H1 (cell line): ENCODE results near the gene FADS2. TPM values are rescaled to one million over a fixed set of nuclear protein-coding genes. Genes with fewer than 3 reads are reported as not detected.

ENCODE experiments used
- CTCF ChIA-PET: fragments of 300-600 bp; sonication (Branson Sonifier 250); formaldehyde crosslinking; loops from one replicate; lab custom pipeline; 2021; ENCODE audit not compliant: partially characterized antibody; lab: Charles Lee
- POLR2A ChIA-PET: fragments of 300-600 bp; sonication (Branson Sonifier 250); formaldehyde crosslinking; loops from one replicate; lab custom pipeline; 2021; ENCODE audit warnings: inconsistent platforms; ENCODE audit not compliant: partially characterized antibody; lab: Charles Lee
- DNase-seq, 2 experiments: peaks; one replicate each; pipeline versions ENCODE4 v3.0.0 to v3.0.0-alpha.2; 2010 to 2022; ENCODE audit warnings: low spot score in 2 of 2, low read depth in 1 of 2, mixed read lengths in 1 of 2
- FAIRE-seq: peaks from 2 replicates; lab custom pipeline; 2011; peaks lifted over from hg19 to GRCh38; lab: Jason Lieb, UNC
- H2AFZ ChIP-seq: 2 replicates; pipeline ENCODE4 v1.8.1; 2012; ENCODE audit warnings: low read length, inconsistent platforms
- H2AK5ac ChIP-seq: 2 replicates; pipeline ENCODE4 v1.6.1; 2013; ENCODE audit warnings: low read depth, low read length
- H2BK120ac ChIP-seq: replicated peaks from 2 replicates; pipeline ENCODE3; 2013; ENCODE audit warnings: low read depth, low read length, inconsistent platforms
- H2BK12ac ChIP-seq: 2 replicates; pipeline ENCODE4 v1.6.1; 2013; ENCODE audit warnings: low read depth, low read length
- H2BK15ac ChIP-seq: 2 replicates; pipeline ENCODE4 v1.6.1; 2013; ENCODE audit warnings: low read length
- H2BK20ac ChIP-seq: 2 replicates; pipeline ENCODE4 v1.6.1; 2013; ENCODE audit warnings: low read length
- H2BK5ac ChIP-seq: 2 replicates; pipeline ENCODE4 v1.6.1; 2013; ENCODE audit warnings: low read depth, low read length
- H3K14ac ChIP-seq: 2 replicates; pipeline ENCODE4 v1.6.1; 2013; ENCODE audit warnings: inconsistent platforms; ENCODE audit not compliant: insufficient read length
- H3K18ac ChIP-seq: 2 replicates; pipeline ENCODE4 v1.6.1; 2013; ENCODE audit warnings: low read length; ENCODE audit errors: extremely low read depth
- H3K23ac ChIP-seq: 2 replicates; pipeline ENCODE4 v1.6.1; 2013; ENCODE audit warnings: inconsistent platforms; ENCODE audit not compliant: insufficient read length
- H3K23me2 ChIP-seq: 2 replicates; pipeline ENCODE4 v1.6.1; 2013; ENCODE audit warnings: low read depth, low read length
- H3K27ac ChIP-seq: 2 replicates; pipeline ENCODE4 v1.6.1; 2011; ENCODE audit warnings: low read depth, low read length, inconsistent platforms
- H3K27me3 ChIP-seq, 4 experiments: replicated peaks in 1 of 4; 1 replicate in 1 of 4; 2 replicates in 3 of 4; pipeline versions ENCODE4 v1.6.1 to v1.8.1; 2011 to 2013; ENCODE audit warnings: low read length in 3 of 4, mild to moderate bottlenecking in 3 of 4, inconsistent platforms in 2 of 4, mixed read lengths in 2 of 4, moderate library complexity in 1 of 4; ENCODE audit not compliant: control insufficient read depth in 3 of 4, insufficient read depth in 3 of 4; ENCODE audit errors: extremely low read depth in 1 of 4
- H3K36me3 ChIP-seq, 4 experiments: 2 replicates each; pipeline versions ENCODE4 v1.6.1 to v1.8.1; 2011 to 2013; ENCODE audit warnings: mild to moderate bottlenecking in 4 of 4, low read length in 3 of 4, moderate library complexity in 2 of 4, control low read depth in 1 of 4, inconsistent platforms in 1 of 4; ENCODE audit not compliant: insufficient read depth in 4 of 4, control insufficient read depth in 2 of 4
- H3K4ac ChIP-seq: replicated peaks from 2 replicates; pipeline ENCODE3; 2013; ENCODE audit warnings: low read length, low read depth, mixed read lengths, inconsistent platforms; ENCODE audit not compliant: insufficient read length
- H3K4me1 ChIP-seq, 4 experiments: replicated peaks in 1 of 4; 1 replicate in 1 of 4; 2 replicates in 3 of 4; pipeline versions ENCODE4 v1.6.1 to v1.8.1; 2011 to 2013; ENCODE audit warnings: low read length in 3 of 4, inconsistent platforms in 2 of 4, mixed read lengths in 1 of 4; ENCODE audit not compliant: insufficient read depth in 4 of 4, control insufficient read depth in 3 of 4
- H3K4me2 ChIP-seq, 2 experiments: 2 replicates each; pipeline versions ENCODE4 v1.6.1 to v1.8.1; 2011 to 2013; ENCODE audit warnings: low read depth in 2 of 2, low read length in 2 of 2, control low read depth in 1 of 2, inconsistent platforms in 1 of 2, mild to moderate bottlenecking in 1 of 2; ENCODE audit not compliant: insufficient read depth in 1 of 2
- H3K4me3 ChIP-seq, 4 experiments: fragments of 200-600, 300-600 bp in 1 of 4; sonication (generic), shearing (Covaris generic), sonication (Bioruptor Twin) in 1 of 4; 2 replicates each; pipeline versions ENCODE4 v1.5.1 to v1.8.1; 2011 to 2016; ENCODE audit warnings: low read length in 4 of 4, low read depth in 3 of 4, control low read depth in 2 of 4, inconsistent platforms in 2 of 4, mild to moderate bottlenecking in 2 of 4, mixed read lengths in 1 of 4, moderate library complexity in 1 of 4; ENCODE audit not compliant: insufficient read depth in 2 of 4; ENCODE audit errors: extremely low read depth in 1 of 4
- H3K56ac ChIP-seq: replicated peaks from 2 replicates; pipeline ENCODE3; 2013; ENCODE audit warnings: low read depth, mild to moderate bottlenecking, mixed read lengths, low read length, inconsistent platforms; ENCODE audit not compliant: insufficient read length
- H3K79me1 ChIP-seq: 2 replicates; pipeline ENCODE4 v1.6.1; 2013; ENCODE audit warnings: low read depth, low read length, control low read depth
- H3K79me2 ChIP-seq, 2 experiments: 2 replicates each; pipeline versions ENCODE4 v1.6.1 to v1.8.1; 2012 to 2013; ENCODE audit warnings: low read length in 2 of 2, mild to moderate bottlenecking in 2 of 2, inconsistent platforms in 1 of 2; ENCODE audit not compliant: insufficient read depth in 2 of 2, control insufficient read depth in 1 of 2
- H3K9ac ChIP-seq, 4 experiments: replicated peaks in 1 of 4; 1 replicate in 1 of 4; 2 replicates in 3 of 4; pipeline versions ENCODE4 v1.6.1 to v1.8.1; 2011 to 2013; ENCODE audit warnings: low read depth in 3 of 4, low read length in 3 of 4, control low read depth in 2 of 4, mild to moderate bottlenecking in 2 of 4, moderate library complexity in 2 of 4, inconsistent platforms in 1 of 4; ENCODE audit errors: extremely low read depth in 1 of 4
- H3K9me3 ChIP-seq, 2 experiments: 2 replicates each; pipeline versions ENCODE4 v1.6.1 to v1.8.1; 2012 to 2013; ENCODE audit warnings: mild to moderate bottlenecking in 2 of 2, moderate library complexity in 2 of 2, control low read depth in 1 of 2, inconsistent platforms in 1 of 2, low read depth in 1 of 2, low read length in 1 of 2, mixed read lengths in 1 of 2; ENCODE audit not compliant: insufficient read depth in 2 of 2
- H4K20me1 ChIP-seq, 2 experiments: replicated peaks in 1 of 2; 2 replicates each; pipeline versions ENCODE3 to v1.8.1; 2011 to 2013; ENCODE audit warnings: inconsistent platforms in 2 of 2, low read length in 2 of 2, mild to moderate bottlenecking in 1 of 2; ENCODE audit not compliant: insufficient read depth in 2 of 2, control insufficient read depth in 1 of 2
- H4K5ac ChIP-seq: 2 replicates; pipeline ENCODE4 v1.6.1; 2013; ENCODE audit warnings: low read length, low read depth, mixed read lengths, inconsistent platforms; ENCODE audit not compliant: insufficient read length
- H4K8ac ChIP-seq: 2 replicates; pipeline ENCODE4 v1.8.0; 2013; ENCODE audit warnings: mild to moderate bottlenecking, moderate library complexity, low read length, inconsistent platforms; ENCODE audit not compliant: insufficient read depth; ENCODE audit errors: extremely low read depth
- H4K91ac ChIP-seq: replicated peaks from 2 replicates; pipeline ENCODE3; 2013; ENCODE audit warnings: low read length, mixed read lengths, inconsistent platforms; ENCODE audit not compliant: insufficient read length
- CBX8 ChIP-seq: fragments of 300-800, 300-1000 bp; sonication (generic); IDR thresholded peaks from 2 replicates; pipeline ENCODE4 v1.7.1; 2016; ENCODE audit warnings: low read depth, low read length, borderline replicate concordance
- CREB1 ChIP-seq: IDR thresholded peaks from 2 replicates; pipeline ENCODE4 v1.6.1; 2012; ENCODE audit warnings: inconsistent platforms
- GABPA ChIP-seq: IDR thresholded peaks from 2 replicates; pipeline ENCODE4 v1.6.1; 2011; ENCODE audit warnings: mild to moderate bottlenecking, low read length, moderate library complexity, borderline replicate concordance; ENCODE audit not compliant: insufficient read depth
- PHF8 ChIP-seq: fragments of 200-600 bp; sonication (generic); conservative IDR thresholded peaks from 2 replicates; pipeline ENCODE4 v1.7.1; 2012; ENCODE audit warnings: low read depth, mild to moderate bottlenecking, inconsistent platforms, low read length, moderate library complexity
- RAD21 ChIP-seq, 2 experiments: IDR thresholded peaks in 1 of 2; conservative IDR thresholded peaks in 1 of 2; 2 replicates each; pipeline ENCODE4 v1.6.1; 2011; ENCODE audit warnings: low read depth in 2 of 2, low read length in 2 of 2, improper control_type of control experiment in 1 of 2, inconsistent platforms in 1 of 2, mild to moderate bottlenecking in 1 of 2, moderate library complexity in 1 of 2
- TBP ChIP-seq: IDR thresholded peaks from 2 replicates; pipeline ENCODE4 v1.6.1; 2011; ENCODE audit warnings: low read depth, low read length, improper control_type of control experiment
- WGBS, 2 experiments: shearing (Covaris generic) in 1 of 2; methylation state at CpG; one replicate each; pipeline versions ENCODE4 v1.1.6 to v1.1.7; 2013 to 2015; ENCODE audit warnings: low lambda C conversion rate in 2 of 2, mixed read lengths in 2 of 2, inconsistent platforms in 1 of 2, low coverage in 1 of 2, missing lambda C conversion rate in 1 of 2; ENCODE audit not compliant: insufficient replicate concordance in 2 of 2, insufficient coverage in 1 of 2, insufficient read length in 1 of 2; ENCODE audit errors: extremely low coverage in 1 of 2, missing lambda C conversion rate in 1 of 2; 5-methylcytosine and 5-hydroxymethylcytosine counted together
- polyA plus RNA-seq, 7 experiments: library from polyadenylated mRNA; depleted of rRNA in 3 of 7; stranded (reverse) in 5 of 7; unstranded in 2 of 7; fragments of >200 nt in 5 of 7; fragments of 200-250 nt in 2 of 7; gene quantifications; 1 replicate in 5 of 7; 2 replicates in 1 of 7; 4 replicates in 1 of 7; pipeline versions ENCODE4 v1.2.1 to v1.2.3, GENCODE V29; 2011 to 2013; ENCODE audit warnings: missing spikeins in 2 of 7, mixed read lengths in 2 of 7
- total RNA-seq: library from RNA; stranded (reverse); fragmentation: NEBNext Ultra II Directional; extraction: Animal tissue kit (Norgen Biotek cat#: 25700); gene quantifications from 2 replicates; pipeline ENCODE4 v1.2.1, GENCODE V29; 2021

FADS2 gene
- total and polyA plus RNA-seq, 2 of the 8 experiments (the other 6 are each of a cell fraction or from before 2014, with no cell fraction given): 499 to 701 TPM

GRCh38 chr11:61812736-61813411 lies 15.2 kb upstream of the FADS2 start:
- no peak overlapping the region for H3K9ac ChIP-seq
- H2BK12ac ChIP-seq: no peak overlapping the region
- peaks cover 2 to 9% (median 4%) of the 10 kb centered on the region in 4 experiments; a peak in 5 of 7 replicates for H3K4me1 ChIP-seq
- no peak for FAIRE-seq
- TF ChIP-seq TBP (no peak), PHF8 (no peak), CREB1 (no peak), GABPA (no peak), RAD21 (IDR thresholded peaks at IDR 0.05 in 1 of 2, conservative IDR thresholded peaks at IDR 0.05 in 1 of 2; ENCODE audit: low read depth in 2 of 2, low read length in 2 of 2) (no peak), CBX8 (no peak)
- TF ChIP-seq, all 59 proteins: peak for 0
- no peak overlapping the region for H3K4me3 ChIP-seq
- no peak overlapping the region for H2AK5ac ChIP-seq
- peaks cover 7% of the 10 kb centered on the region; the same call in 1 of the 2 replicates for H3K23me2 ChIP-seq
- H4K20me1 ChIP-seq: peaks cover 0 to 8% of the 10 kb centered on the region in 2 experiments
- H2BK120ac ChIP-seq: no peak overlapping the region
- H2BK5ac ChIP-seq: no peak overlapping the region
- H2BK20ac ChIP-seq: no peak overlapping the region
- no peak overlapping the region for H4K8ac ChIP-seq
- peaks cover 33 to 62% (median 50%) of the 10 kb centered on the region in 4 experiments for H3K36me3 ChIP-seq
- no peaks in the 10 kb centered on the region for H3K27me3 ChIP-seq
- no peak overlapping the region for H4K5ac ChIP-seq
- CTCF ChIA-PET: interaction anchor here (1.1 to 10.2 kb wide), 3 partner anchors 13 to 24 kb away, joined by 4 to 118 read pairs (median 6); partner anchors contain the start of gene FADS2
- H3K9me3 ChIP-seq: peaks cover 0 to 2% of the 10 kb centered on the region in 2 experiments; a peak in 1 of 4 replicates
- no peak overlapping the region for H4K91ac ChIP-seq
- WGBS, 2 experiments: 95% methylated on average over 4 of the region's 4 CpGs; no CpG with 5 or more reads in 1 of the 2 experiments
- no peak overlapping the region for H3K23ac ChIP-seq
- no peak overlapping the region for H2AFZ ChIP-seq
- H3K79me1 ChIP-seq: peaks cover 6% of the 10 kb centered on the region
- H3K79me2 ChIP-seq: peaks cover 0 to 28% of the 10 kb centered on the region in 2 experiments; a peak in 2 of 4 replicates
- H3K4me2 ChIP-seq: no peak overlapping the region
- H2BK15ac ChIP-seq: no peak overlapping the region
- POLR2A ChIA-PET: interaction anchor here (1.6 to 16.2 kb wide), 5 partner anchors 15 to 49 kb away, joined by 3 to 354 read pairs (median 3); partner anchors contain the start of genes FADS2, FEN1 and TMEM258
- no peak overlapping the region for H3K14ac ChIP-seq
- no peak overlapping the region for H3K56ac ChIP-seq
- H3K18ac ChIP-seq: no peak overlapping the region
- 0 out of 2 replicates have a peak overlapping the region, but pooled peaks have one; percentile 22 for H3K27ac ChIP-seq
- DNase-seq: no peak
- H3K4ac ChIP-seq: no peak overlapping the region
